ENCODE results near the gene RBPJL.

RBPJL gene

GRCh38 chr20:45323731-45324130 is 17.1 kb downstream of the RBPJL start:
- no peaks in the 10 kb centered on the region for H3K36me3 ChIP-seq (replicated peaks; ENCODE audit: insufficient read depth, low read length)
- H3F3A ChIP-seq (ENCODE audit: insufficient read depth, low read length), result peaks cover 5% of the 10 kb centered on the region; the same call in 1 of the 2 replicates
- H3K27me3 ChIP-seq (replicated peaks; ENCODE audit: insufficient read depth, low read length), result no peaks in the 10 kb centered on the region
- peaks cover 5% of the 10 kb centered on the region for H3K4me1 ChIP-seq (ENCODE audit: low read length)
- no peak overlapping the region for H3K27ac ChIP-seq (ENCODE audit: low read length)
- no peaks in the 10 kb centered on the region for H3K79me2 ChIP-seq (ENCODE audit: low read length)
- no peak for TF ChIP-seq EZH2phosphoT487 (IDR thresholded peaks at IDR 0.05; ENCODE audit: low read length)
- TF ChIP-seq CTCF (IDR thresholded peaks at IDR 0.05; ENCODE audit: low read length), result no peak
- TF ChIP-seq EZH2 (optimal IDR thresholded peaks at IDR 0.05; ENCODE audit: low read depth, low read length), result no peak
- H3K4me2 ChIP-seq (ENCODE audit: low read depth, low read length), result no peak overlapping the region
- H2AFZ ChIP-seq (ENCODE audit: low read length), result no peak overlapping the region
- no peaks in the 10 kb centered on the region for H3K9me2 ChIP-seq (replicated peaks; ENCODE audit: insufficient read depth, low read length)
- no peak overlapping the region for H3K9ac ChIP-seq (ENCODE audit: low read length)
- no peaks in the 10 kb centered on the region for H4K20me1 ChIP-seq (ENCODE audit: insufficient read depth, low read length)
- no peak overlapping the region for H3K4me3 ChIP-seq (ENCODE audit: low read length)
- no peak for DNase-seq
- no peaks in the 10 kb centered on the region for H3K9me3 ChIP-seq (replicated peaks; ENCODE audit: insufficient read depth, low read length)

- H3K9me3 ChIP-seq (replicated peaks; ENCODE audit: insufficient read depth, low read length), result no peaks in the 10 kb centered on the region
- no peak overlapping the region for H3K27ac ChIP-seq (ENCODE audit: low read length)
- H3F3A ChIP-seq (ENCODE audit: insufficient read depth, low read length), result peaks cover 5% of the 10 kb centered on the region; the same call in 1 of the 2 replicates
- no peak for DNase-seq
- H2AFZ ChIP-seq (ENCODE audit: low read length), result no peak overlapping the region
- H3K27me3 ChIP-seq (replicated peaks; ENCODE audit: insufficient read depth, low read length), result no peaks in the 10 kb centered on the region
- H3K79me2 ChIP-seq (ENCODE audit: low read length), result no peaks in the 10 kb centered on the region
- no peak overlapping the region for H3K4me3 ChIP-seq (ENCODE audit: low read length)
- H3K4me2 ChIP-seq (ENCODE audit: low read depth, low read length), result no peak overlapping the region
- no peak overlapping the region for H3K9ac ChIP-seq (ENCODE audit: low read length)
- no peaks in the 10 kb centered on the region for H4K20me1 ChIP-seq (ENCODE audit: insufficient read depth, low read length)
- peaks cover 5% of the 10 kb centered on the region for H3K4me1 ChIP-seq (ENCODE audit: low read length)
- no peak for TF ChIP-seq EZH2phosphoT487 (IDR thresholded peaks at IDR 0.05; ENCODE audit: low read length)
- TF ChIP-seq EZH2 (optimal IDR thresholded peaks at IDR 0.05; ENCODE audit: low read depth, low read length), result no peak
- no peak for TF ChIP-seq CTCF (IDR thresholded peaks at IDR 0.05; ENCODE audit: low read length)
- no peaks in the 10 kb centered on the region for H3K36me3 ChIP-seq (replicated peaks; ENCODE audit: insufficient read depth, low read length)
- H3K9me2 ChIP-seq (replicated peaks; ENCODE audit: insufficient read depth, low read length), result no peaks in the 10 kb centered on the region
Measured at GRCh38 chr20:45325371-45325770, 18.7 kb downstream of the RBPJL start.

- H3K9ac ChIP-seq (ENCODE audit: low read length), result no peak overlapping the region
- no peak overlapping the region for H3K4me3 ChIP-seq (ENCODE audit: low read length)
- H3K4me1 ChIP-seq (ENCODE audit: low read length), result no peaks in the 10 kb centered on the region
- no peak overlapping the region for H3K27ac ChIP-seq (ENCODE audit: low read length)
- DNase-seq, result no peak
- H3K4me2 ChIP-seq (ENCODE audit: low read depth, low read length), result no peak overlapping the region
- no peaks in the 10 kb centered on the region for H3K27me3 ChIP-seq (replicated peaks; ENCODE audit: insufficient read depth, low read length)
- H4K20me1 ChIP-seq (ENCODE audit: insufficient read depth, low read length), result no peaks in the 10 kb centered on the region
- H3K9me2 ChIP-seq (replicated peaks; ENCODE audit: insufficient read depth, low read length), result no peaks in the 10 kb centered on the region
- H3F3A ChIP-seq (ENCODE audit: insufficient read depth, low read length), result no peaks in the 10 kb centered on the region
- H3K79me2 ChIP-seq (ENCODE audit: low read length), result no peaks in the 10 kb centered on the region
- no peak overlapping the region for H2AFZ ChIP-seq (ENCODE audit: low read length)
- H3K9me3 ChIP-seq (replicated peaks; ENCODE audit: insufficient read depth, low read length), result no peaks in the 10 kb centered on the region
- TF ChIP-seq EZH2phosphoT487 (IDR thresholded peaks at IDR 0.05; ENCODE audit: low read length) (no peak), EZH2 (optimal IDR thresholded peaks at IDR 0.05; ENCODE audit: low read depth, low read length) (no peak), CTCF (IDR thresholded peaks at IDR 0.05; ENCODE audit: low read length) (no peak)
- no peaks in the 10 kb centered on the region for H3K36me3 ChIP-seq (replicated peaks; ENCODE audit: insufficient read depth, low read length)
Measured at GRCh38 chr20:45328451-45328850, 21.8 kb downstream of the RBPJL start.

Measured in MM.1S (cell line).